K562 (cell line): ENCODE data around the gene WDR47. TPM values are rescaled to one million over a fixed set of nuclear protein-coding genes. Genes with fewer than 3 reads are reported as not detected.
A peak's percentile ranks its signal among the peaks of the same experiment; 100 is the strongest.

ENCODE experiments used
- ATAC-seq: fragments of 200-7000 bp; cut with Tn5 transposase; 3 replicates; pipeline ENCODE4 v1.9.1; 2020; ENCODE audit warnings: moderate library complexity
- BruUV-seq: library from RNA; stranded (reverse); fragments of 400-500 nt; replicated peaks from 2 replicates; lab custom pipeline; 2021; lab: Mats Ljungman, UMichigan
- CTCF ChIA-PET: fragments of 300-600 bp; formaldehyde crosslinking; extraction: SDS; loops from one replicate; lab custom pipeline; 2021; ENCODE audit warnings: low intra/inter-chr PET ratio; lab: Yijun Ruan, JAX
- POLR2A ChIA-PET: fragments of 300-600, 350-650 bp; sonication (Branson Sonifier 250); formaldehyde crosslinking; extraction: SDS; loops from one replicate; lab custom pipeline; 2021; ENCODE audit warnings: antibody characterized with exemption, inconsistent platforms; lab: Yijun Ruan, JAX
- DNase-seq, 4 experiments: peaks; one replicate each; pipeline versions ENCODE4 v3.0.0 to v3.0.0-alpha.2; 2011 to 2018; ENCODE audit warnings: low spot score in 3 of 4, mixed read lengths in 3 of 4; ENCODE audit errors: extremely low read depth in 1 of 4
- FAIRE-seq: peaks from 2 replicates; lab custom pipeline; 2011; peaks lifted over from hg19 to GRCh38; lab: Jason Lieb, UNC
- H2AFZ ChIP-seq: 2 replicates; pipeline ENCODE4 v1.6.0; 2011; ENCODE audit warnings: low read depth, low read length, control low read depth, inconsistent platforms
- H3K27ac ChIP-seq: fragments of 200-600 bp; 3 replicates; pipeline ENCODE4 v1.8.0; 2011; ENCODE audit warnings: low read depth, mild to moderate bottlenecking, control low read depth, inconsistent platforms, low read length, moderate library complexity, mixed read lengths; ENCODE audit errors: extremely low read depth
- H3K27me3 ChIP-seq, 2 experiments: fragments of 300-600 bp in 1 of 2; 2 replicates in 1 of 2; 3 replicates in 1 of 2; pipeline versions ENCODE4 v1.6.0 to v1.8.0; 2011; ENCODE audit warnings: inconsistent platforms in 2 of 2, low read length in 2 of 2, mild to moderate bottlenecking in 1 of 2, mixed read lengths in 1 of 2, moderate library complexity in 1 of 2; ENCODE audit not compliant: control insufficient read depth in 2 of 2, insufficient read depth in 2 of 2
- H3K36me3 ChIP-seq: fragments of 300-600 bp; 3 replicates; pipeline ENCODE4 v1.8.0; 2011; ENCODE audit warnings: mild to moderate bottlenecking, low read length, inconsistent platforms; ENCODE audit not compliant: control insufficient read depth, insufficient read depth
- H3K4me1 ChIP-seq, 2 experiments: fragments of 200-600 bp in 1 of 2; replicated peaks in 1 of 2; 2 replicates in 1 of 2; 3 replicates in 1 of 2; pipeline versions ENCODE4 v1.5.1 to v1.8.0; 2011; ENCODE audit warnings: inconsistent platforms in 2 of 2, low read length in 2 of 2, mild to moderate bottlenecking in 1 of 2, mixed read lengths in 1 of 2, moderate library complexity in 1 of 2; ENCODE audit not compliant: control insufficient read depth in 2 of 2, insufficient read depth in 2 of 2
- H3K4me2 ChIP-seq: 2 replicates; pipeline ENCODE4 v1.6.1; 2011; ENCODE audit warnings: low read length, control low read depth, inconsistent platforms, mixed read lengths; ENCODE audit not compliant: insufficient read depth
- H3K4me3 ChIP-seq: fragments of 200-600 bp; sonication (generic), shearing (Covaris generic); 2 replicates; pipeline ENCODE4 v1.5.1; 2016; ENCODE audit warnings: control low read depth, inconsistent platforms
- H3K79me2 ChIP-seq: fragments of 200-600 bp; 3 replicates; pipeline ENCODE4 v1.8.0; 2011; ENCODE audit warnings: low read length, inconsistent platforms; ENCODE audit not compliant: control insufficient read depth, insufficient read depth
- H3K9ac ChIP-seq, 2 experiments: 2 replicates each; pipeline versions ENCODE4 v1.6.0 to v1.6.1; 2011; ENCODE audit warnings: low read depth in 2 of 2, low read length in 2 of 2, control low read depth in 1 of 2, inconsistent platforms in 1 of 2, mild to moderate bottlenecking in 1 of 2, mixed read lengths in 1 of 2; ENCODE audit not compliant: insufficient read depth in 1 of 2
- H3K9me1 ChIP-seq: one replicate; pipeline ENCODE4 v1.6.0; 2011; ENCODE audit warnings: inconsistent platforms, mild to moderate bottlenecking, low read length, moderate library complexity; ENCODE audit not compliant: control insufficient read depth, insufficient read depth
- H3K9me3 ChIP-seq: replicated peaks from 2 replicates; pipeline ENCODE4 v1.5.1; 2011; ENCODE audit warnings: low read depth, low read length, inconsistent platforms; ENCODE audit not compliant: control insufficient read depth, insufficient read depth
- H4K20me1 ChIP-seq: replicated peaks from 2 replicates; pipeline ENCODE4 v1.6.1; 2011; ENCODE audit warnings: low read length, inconsistent platforms, mixed read lengths; ENCODE audit not compliant: control insufficient read depth, insufficient read depth
- PCBP2 ChIP-seq: fragments of 200-400 bp; formaldehyde crosslinking; IDR thresholded peaks from 2 replicates; pipeline ENCODE4 v1.6.1; 2018; ENCODE audit warnings: low read length, low read depth, mild to moderate bottlenecking, moderate library complexity; ENCODE audit not compliant: poor library complexity, severe bottlenecking
- TEAD4 ChIP-seq, 2 experiments: sonication (generic) in 1 of 2; formaldehyde crosslinking in 1 of 2; IDR thresholded peaks; 2 replicates each; pipeline versions ENCODE4 v1.6.1 to v1.8.0; 2012 to 2022; ENCODE audit warnings: borderline replicate concordance in 1 of 2, inconsistent platforms in 1 of 2, low read length in 1 of 2, mild to moderate bottlenecking in 1 of 2, missing genetic modification reagents in 1 of 2
- WGBS: fragments of 100-300 bp; shearing (Covaris generic); methylation state at CpG from one replicate; pipeline ENCODE4 v1.1.6; 2016; ENCODE audit warnings: low coverage, mixed read lengths; ENCODE audit not compliant: insufficient coverage; ENCODE audit errors: missing lambda C conversion rate; 5-methylcytosine and 5-hydroxymethylcytosine counted together
- in situ Hi-C: fragments of 300-500 bp; cut with MboI; formaldehyde crosslinking; loops from 4 replicates; pipeline ENCODE4 v1.15.0; 2018; ENCODE audit warnings: inconsistent platforms, mixed read lengths
- intact Hi-C: fragments of 100-400 bp; cut with micrococcal nuclease; formaldehyde crosslinking; loops from 2 replicates; pipeline ENCODE4 v1.14.2; 2022
- polyA plus RNA-seq, 8 experiments: library from polyadenylated mRNA; depleted of rRNA in 4 of 8; stranded (reverse) in 5 of 8; unstranded in 3 of 8; fragments of >200 nt; fragmentation: Nextera tagmentation in 2 of 8; fragmentation: Illumina TruSeq in 1 of 8; extraction: Ambion mirVana in 2 of 8; extraction: Trizol in 1 of 8; gene quantifications; 2 replicates each; pipeline versions ENCODE4 v1.2.1 to v1.2.3, GENCODE V29; 2011 to 2014; ENCODE audit warnings: inconsistent platforms in 1 of 8, missing spikeins in 1 of 8
- total RNA-seq, 7 experiments: library from RNA; depleted of rRNA in 6 of 7; stranded (reverse); fragments of >200 nt in 6 of 7; fragmentation: Illumina TruSeq in 2 of 7; extraction: Trizol in 2 of 7; gene quantifications; 2 replicates each; pipeline versions ENCODE4 v1.2.1 to v1.2.3, GENCODE V29; 2011 to 2021; ENCODE audit warnings: low replicate concordance in 1 of 7
- TF ChIP-seq, protein P1 (sequence below): IDR thresholded peaks from 2 replicates; pipeline ENCODE4 v1.6.1; 2016; ENCODE audit warnings: missing genetic modification characterization, missing compliant biosample characterization
- TF ChIP-seq, protein P2 (sequence below): fragments of 450-650 bp; formaldehyde crosslinking; IDR thresholded peaks from 2 replicates; pipeline ENCODE4 v1.4.0; 2020; ENCODE audit warnings: mild to moderate bottlenecking, mixed read lengths
- TF ChIP-seq, protein P3 (sequence below): fragments of 450-650 bp; formaldehyde crosslinking; IDR thresholded peaks from 2 replicates; pipeline ENCODE4 v1.4.0; 2022; ENCODE audit warnings: missing genetic modification characterization

Gene WDR47
- total and polyA plus RNA-seq, 9 of the 15 experiments (the other 6 are each of a cell fraction or from before 2014, with no cell fraction given) = 1.3 to 10.1 (median 4.9) TPM

DNA sequence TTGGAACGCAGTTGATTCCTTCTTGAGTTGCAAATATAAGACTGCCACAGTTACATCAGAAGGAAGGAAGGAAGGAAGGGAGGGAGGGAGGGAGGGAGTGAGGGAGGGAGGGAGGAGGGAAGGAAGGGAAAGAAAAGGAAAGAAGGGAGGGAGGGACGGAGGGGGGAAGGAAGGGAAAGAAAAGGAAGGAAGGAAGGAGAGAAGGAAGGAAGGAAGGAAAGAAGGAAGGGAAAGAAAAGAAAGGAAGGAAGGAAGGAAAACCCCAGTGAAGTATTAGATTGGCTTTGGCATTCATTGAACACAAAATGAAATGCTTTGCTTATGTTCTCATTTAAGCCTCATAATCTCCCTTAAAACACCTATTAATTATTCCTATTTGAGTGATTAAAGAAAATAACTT, 6.4 kb upstream of the WDR47 start:
- Histone ChIP-seq H3K27me3 (no peaks in the 10 kb centered on the region), H3K9me3 (no peaks in the 10 kb centered on the region), H4K20me1 (no peaks in the 10 kb centered on the region), H3K9me1 (no peaks in the 10 kb centered on the region), H3K36me3 (no peaks in the 10 kb centered on the region), H2AFZ (no peak overlapping the region), H3K9ac (no peak overlapping the region), H3K27ac (no peak overlapping the region), H3K4me3 (no peak overlapping the region), H3K79me2 (no peaks in the 10 kb centered on the region), H3K4me2 (no peak overlapping the region), H3K4me1 (0 out of 5 replicates have a peak, but pooled peaks cover 0 to 3% of the 10 kb centered on the region in 2 experiments)
- in situ Hi-C loops = no loop called here
- ATAC-seq (no peak), FAIRE-seq (no peak), DNase-seq (no peak)
- ChIA-PET CTCF (no interaction called here), POLR2A (interaction anchor here (2.1 kb wide), 1 partner anchor 13 kb away, joined by 9 read pairs; no protein-coding TSS in a partner anchor)
- TF ChIP-seq, protein P1, sequence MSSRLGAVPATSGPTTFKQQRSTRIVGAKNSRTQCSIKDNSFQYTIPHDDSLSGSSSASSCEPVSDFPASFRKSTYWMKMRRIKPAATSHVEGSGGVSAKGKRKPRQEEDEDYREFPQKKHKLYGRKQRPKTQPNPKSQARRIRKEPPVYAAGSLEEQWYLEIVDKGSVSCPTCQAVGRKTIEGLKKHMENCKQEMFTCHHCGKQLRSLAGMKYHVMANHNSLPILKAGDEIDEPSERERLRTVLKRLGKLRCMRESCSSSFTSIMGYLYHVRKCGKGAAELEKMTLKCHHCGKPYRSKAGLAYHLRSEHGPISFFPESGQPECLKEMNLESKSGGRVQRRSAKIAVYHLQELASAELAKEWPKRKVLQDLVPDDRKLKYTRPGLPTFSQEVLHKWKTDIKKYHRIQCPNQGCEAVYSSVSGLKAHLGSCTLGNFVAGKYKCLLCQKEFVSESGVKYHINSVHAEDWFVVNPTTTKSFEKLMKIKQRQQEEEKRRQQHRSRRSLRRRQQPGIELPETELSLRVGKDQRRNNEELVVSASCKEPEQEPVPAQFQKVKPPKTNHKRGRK = peak; percentile 80
- TF ChIP-seq PCBP2 (peak; percentile 19), TEAD4 (IDR thresholded peaks at IDR 0.05; ENCODE audit: low read length) (no peak), TEAD4 (CRISPR knock-in tag; IDR thresholded peaks at IDR 0.05; ENCODE audit: borderline replicate concordance) (no peak)
- TF ChIP-seq, protein P2, sequence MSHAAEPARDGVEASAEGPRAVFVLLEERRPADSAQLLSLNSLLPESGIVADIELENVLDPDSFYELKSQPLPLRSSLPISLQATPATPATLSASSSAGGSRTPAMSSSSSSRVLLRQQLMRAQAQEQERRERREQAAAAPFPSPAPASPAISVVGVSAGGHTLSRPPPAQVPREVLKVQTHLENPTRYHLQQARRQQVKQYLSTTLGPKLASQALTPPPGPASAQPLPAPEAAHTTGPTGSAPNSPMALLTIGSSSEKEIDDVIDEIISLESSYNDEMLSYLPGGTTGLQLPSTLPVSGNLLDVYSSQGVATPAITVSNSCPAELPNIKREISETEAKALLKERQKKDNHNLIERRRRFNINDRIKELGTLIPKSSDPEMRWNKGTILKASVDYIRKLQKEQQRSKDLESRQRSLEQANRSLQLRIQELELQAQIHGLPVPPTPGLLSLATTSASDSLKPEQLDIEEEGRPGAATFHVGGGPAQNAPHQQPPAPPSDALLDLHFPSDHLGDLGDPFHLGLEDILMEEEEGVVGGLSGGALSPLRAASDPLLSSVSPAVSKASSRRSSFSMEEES (CRISPR knock-in tag) = no peak
- TF ChIP-seq, protein P3, sequence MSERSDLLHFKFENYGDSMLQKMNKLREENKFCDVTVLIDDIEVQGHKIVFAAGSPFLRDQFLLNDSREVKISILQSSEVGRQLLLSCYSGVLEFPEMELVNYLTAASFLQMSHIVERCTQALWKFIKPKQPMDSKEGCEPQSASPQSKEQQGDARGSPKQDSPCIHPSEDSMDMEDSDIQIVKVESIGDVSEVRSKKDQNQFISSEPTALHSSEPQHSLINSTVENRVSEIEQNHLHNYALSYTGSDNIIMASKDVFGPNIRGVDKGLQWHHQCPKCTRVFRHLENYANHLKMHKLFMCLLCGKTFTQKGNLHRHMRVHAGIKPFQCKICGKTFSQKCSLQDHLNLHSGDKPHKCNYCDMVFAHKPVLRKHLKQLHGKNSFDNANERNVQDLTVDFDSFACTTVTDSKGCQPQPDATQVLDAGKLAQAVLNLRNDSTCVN = 0 out of 2 replicates have a peak, but pooled peaks have one; percentile 28
- intact Hi-C loops = no loop called here
- 22% methylated on average over 1 of the region's 2 CpGs for WGBS
- no TSS peak for BruUV-seq
